GM21528 (cell line): ENCODE measurements around the gene GJD2.

ENCODE experiments used
- ATAC-seq: cut with Tn5 transposase; IDR thresholded peaks from one replicate; pipeline ENCODE4 v1.9.1; 2021; ENCODE audit warnings: mild to moderate bottlenecking, moderate library complexity; ENCODE audit not compliant: unreplicated experiment, low FRiP score

The GJD2 gene

DNA sequence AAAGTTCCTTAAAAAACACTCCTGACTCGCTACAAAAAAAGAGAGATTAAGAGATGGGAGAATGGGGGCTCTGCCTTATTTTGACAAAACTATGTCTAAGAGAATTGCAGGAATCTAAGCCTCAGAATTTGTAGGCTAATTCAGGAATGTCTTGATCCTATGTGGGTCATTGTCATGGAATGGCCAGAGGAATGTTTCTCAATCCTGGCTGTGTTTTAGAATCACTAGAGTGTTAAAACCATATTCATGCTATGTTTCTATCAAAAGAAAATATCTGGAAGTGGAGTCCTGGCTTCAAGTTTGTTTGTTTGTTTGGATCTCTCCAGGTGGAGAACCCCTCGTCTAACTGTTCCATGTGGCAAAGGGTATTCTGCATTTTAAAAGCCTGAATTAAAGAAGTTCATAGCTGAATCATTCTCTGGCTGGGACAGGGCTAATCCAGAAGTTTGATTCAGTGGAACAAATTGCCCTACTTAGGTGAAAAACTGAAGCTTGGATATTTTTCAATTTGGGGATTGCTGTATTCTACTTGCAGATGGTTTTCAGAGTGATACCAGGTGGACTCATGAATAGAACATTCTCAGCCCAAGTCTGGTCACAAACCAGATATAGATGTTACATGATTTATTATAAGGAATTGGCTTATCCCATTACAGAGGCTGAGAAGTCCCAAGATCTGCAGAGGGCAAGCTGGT is 28.2 kb downstream of the GJD2 start:
- ATAC-seq = no peak

DNA sequence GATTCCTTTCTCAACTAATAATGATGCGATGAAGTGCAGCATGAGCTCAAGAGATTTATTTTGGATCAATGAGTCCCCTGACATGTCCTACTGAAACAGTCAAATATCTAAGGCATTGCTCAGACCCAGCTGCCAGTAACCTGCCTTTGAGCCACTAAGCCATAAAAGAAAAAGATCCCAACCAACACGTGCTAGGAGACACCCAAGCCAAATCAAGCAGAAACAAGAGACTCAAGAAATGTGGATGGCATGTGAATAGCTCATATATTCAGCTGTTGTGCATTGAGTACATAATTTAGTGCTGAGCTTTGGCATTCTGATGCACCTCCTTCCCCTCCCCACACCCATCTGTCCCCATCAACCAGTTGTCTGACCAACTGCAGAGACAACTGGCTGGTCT is 29.2 kb downstream of the GJD2 start:
- no peak for ATAC-seq

DNA sequence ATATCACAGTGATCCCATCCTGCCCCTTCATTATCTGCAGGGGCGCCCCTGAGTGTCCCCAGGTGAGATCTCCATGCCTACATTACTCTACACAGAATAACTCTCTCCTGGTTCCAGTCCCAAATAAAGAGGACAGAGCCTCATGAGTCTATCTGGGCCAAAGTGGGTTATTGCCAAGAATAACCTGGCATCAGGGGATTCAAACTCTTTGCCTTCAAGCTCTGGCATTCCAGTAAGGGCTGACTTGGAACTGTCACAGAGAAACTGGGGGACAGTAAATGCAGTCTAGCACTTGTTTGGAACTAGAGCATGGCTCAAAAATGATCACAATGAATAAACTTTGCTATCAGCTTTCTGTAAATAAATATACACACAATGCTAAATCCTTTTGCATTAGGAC is 30.3 kb downstream of the GJD2 start:
- no peak for ATAC-seq

DNA sequence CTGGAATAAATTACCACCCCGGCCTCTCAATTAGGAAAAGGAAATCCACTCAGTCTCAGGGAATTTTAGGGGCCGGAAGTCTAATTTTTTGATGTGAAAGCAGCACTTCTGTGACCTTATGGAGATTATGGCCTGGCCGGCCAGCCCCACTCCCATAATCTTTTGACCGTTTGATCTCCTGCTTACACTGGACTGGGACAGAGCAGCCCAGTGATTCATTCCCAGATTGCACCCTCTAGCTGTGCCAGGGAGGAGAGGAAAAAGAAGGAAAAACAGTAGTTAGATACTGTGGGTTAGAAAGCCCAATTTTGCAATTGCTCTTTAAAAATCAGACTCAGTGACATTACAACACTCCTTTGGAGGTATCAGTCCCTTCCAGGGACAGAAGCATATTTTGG is 32.4 kb downstream of the GJD2 start:
- no peak for ATAC-seq

DNA sequence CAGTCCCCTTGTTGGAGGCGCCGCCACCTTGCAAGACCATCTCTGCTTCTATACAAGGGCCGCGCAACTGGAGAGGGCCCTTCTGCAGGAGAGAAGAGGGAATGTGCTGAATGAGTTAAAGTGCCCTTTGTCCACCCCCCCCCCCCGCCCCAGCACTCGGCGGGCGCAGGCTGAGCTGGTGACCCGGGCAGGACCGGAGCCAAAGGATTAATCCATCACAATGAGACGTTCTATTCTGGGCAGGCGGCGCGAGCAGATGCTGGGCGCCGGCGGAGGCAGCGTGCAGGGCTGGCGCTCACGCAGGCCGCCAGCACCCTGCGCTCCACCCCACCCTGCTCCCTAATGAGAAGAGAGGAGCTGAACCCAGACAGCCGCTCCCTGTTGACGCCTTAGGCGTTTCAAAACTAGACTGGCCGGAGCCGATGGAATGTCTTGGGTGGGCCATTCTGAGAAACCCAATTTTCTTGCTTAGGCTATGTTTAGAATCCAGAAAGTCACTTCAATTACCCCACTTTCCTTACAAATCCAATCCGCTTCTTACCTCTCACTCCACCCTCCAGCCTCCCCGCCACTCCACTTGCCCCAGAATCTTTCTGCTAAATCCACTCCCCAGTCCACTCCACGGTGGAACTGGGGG is 32.9 kb downstream of the GJD2 start:
- ATAC-seq = no peak

DNA sequence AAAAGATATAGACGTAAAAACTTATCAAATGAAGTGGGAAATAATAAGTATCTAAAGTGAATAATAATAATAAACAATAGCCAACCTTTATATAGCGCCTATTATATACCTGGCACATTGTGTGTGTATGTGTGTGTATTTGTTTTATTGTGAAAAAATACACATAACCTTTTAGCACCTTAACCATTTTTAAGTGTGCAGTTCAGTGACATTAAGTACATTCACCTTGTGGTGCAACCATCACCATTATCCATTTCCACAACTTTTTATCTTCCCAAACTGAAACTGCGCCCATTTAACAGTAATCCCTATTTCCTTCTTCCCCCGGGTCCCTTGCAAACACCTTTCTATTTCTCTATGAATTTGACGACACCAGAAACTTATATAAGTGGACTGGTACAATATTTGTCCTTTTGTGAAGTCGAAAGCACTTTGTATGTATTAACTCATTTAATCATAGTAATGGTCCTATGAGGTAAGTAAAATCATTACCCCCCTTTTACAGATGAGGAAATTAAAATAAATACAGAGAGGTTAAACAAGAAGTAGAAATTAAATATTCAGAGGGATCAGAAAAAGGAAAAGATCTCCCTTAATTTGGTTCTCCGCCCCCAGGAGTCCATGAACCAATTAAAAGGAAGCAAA is 33.5 kb downstream of the GJD2 start:
- ATAC-seq = no peak

DNA sequence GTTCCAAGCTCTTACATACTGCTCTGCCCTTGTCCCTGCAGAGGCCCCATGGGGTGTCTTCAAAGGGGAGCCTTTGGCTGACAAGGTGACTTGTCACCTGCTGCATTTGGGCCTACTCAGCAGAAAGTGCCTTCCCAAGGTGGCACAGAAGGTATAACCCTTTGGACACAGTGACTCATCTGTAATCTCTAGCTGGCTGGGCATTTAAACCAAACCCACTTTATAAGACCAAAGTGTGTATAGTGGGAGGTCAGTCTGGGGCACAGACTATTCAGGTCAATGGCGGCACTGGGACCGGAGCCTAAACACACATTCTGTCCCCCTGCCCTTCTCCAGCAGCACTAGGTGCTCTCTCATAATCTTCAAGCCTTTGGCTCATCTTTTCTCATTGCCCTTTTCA is 35.1 kb downstream of the GJD2 start:
- ATAC-seq = no peak

DNA sequence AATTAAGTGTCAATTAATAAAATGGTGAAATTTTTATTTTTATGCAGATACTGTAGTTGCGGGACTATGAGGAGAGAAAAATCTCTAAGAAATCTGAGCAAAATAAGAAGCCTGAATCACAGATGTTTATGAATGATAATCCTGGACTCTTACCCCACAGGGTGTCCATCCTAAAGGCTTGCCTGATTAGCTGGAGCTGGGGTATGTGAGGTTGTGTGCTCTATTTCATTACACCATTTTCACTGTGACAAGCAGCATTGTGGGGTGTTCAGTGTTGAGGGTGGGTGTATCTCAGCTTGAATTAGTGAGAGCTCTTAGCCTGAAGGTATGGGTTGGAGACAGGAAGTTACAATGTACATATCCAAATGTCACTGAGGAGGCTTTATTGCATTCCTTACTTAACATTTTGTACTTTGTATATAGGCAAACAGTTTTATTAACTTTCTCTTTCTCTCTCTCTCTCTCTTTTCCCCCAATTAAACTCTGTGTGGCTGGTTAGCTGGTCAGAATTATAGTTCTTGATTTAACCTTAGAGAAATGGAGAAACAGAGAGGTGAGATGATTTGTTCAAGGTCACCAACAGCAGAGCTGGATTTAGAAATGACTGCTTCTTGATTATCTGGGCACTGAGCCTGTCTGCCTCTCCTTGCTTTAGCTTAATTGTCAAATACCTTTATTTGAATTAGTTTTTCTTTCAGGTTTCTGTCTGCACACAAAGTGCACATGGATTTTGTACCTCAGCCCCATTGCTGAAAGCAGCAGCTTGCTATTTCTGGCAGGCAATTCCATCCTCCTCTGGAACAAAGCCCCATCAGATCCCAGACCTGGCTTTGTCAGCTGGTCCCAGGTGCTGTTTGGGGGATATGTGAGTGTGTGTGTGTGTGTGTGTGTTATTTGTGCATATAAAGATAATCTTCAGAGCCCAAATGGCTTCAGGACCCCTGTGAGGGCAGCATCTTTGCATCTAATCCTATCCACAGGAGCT is 35.8 kb downstream of the GJD2 start:
- ATAC-seq = no peak

DNA sequence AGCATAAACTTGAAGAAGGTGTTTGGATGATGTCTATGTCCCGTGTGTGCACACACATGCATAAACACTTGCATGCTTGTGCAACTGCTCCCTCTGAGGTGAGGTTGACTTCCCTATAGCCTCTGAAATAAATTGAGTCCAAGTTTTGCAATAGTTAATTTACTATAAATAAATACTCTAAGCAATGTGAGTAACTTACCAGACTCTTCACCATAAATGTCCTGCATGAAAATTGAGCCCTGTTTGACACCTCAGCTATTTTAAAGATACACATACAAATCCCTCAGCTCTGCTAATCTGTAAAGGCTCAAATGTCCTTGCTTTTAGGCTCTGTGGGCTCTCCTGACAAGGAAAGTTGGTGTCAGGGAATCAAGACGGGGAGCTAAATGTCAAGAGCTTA is 37.1 kb downstream of the GJD2 start:
- no peak for ATAC-seq

DNA sequence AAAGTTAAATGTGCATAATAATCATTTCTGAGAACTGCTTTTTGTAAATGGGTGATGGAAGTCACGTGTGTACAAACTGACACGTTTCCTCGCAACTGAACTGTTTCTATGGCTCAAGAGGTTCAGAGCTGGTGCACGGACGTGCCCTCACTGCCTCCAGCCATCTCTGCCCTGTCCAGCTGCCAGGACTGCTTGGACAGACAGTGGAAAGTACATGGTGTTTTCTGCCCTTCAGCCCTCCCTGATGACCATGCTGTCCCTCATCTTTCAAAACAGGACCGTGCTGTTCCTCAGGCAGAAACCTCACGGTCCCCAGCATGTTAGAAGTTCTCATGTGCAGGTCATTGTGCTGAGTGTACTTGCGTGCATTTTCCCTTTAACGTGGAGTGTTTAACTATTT is 38.7 kb downstream of the GJD2 start:
- ATAC-seq = no peak

DNA sequence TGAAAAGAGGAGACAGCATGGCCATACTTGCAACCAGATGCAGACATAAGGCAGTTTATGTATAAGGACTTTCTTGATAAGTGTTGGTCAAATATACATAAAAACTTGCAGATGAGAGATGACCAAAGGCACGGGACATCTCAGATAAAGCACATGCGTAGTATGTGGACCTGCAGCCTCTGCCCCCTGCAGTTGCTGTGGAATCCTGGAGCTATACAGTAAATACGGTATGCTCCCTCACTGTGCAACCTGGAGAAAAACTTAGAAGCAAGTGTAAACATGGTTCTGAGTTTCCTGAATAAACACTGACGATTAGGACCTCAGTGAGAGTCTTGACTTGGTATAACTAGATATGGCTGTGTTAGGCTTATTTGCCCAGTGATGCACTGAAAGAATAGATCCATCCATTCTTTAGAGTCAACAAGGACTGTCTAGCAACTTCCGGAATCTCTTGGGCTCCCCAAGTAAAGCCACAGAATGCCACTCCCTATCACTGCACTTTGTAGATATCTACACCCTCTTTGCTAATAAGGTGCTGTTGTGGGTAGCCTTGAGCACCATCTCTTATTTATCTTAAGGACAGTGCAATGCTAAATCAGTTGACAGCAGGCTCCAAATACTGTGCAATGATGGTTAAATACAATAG is 40.2 kb downstream of the GJD2 start:
- no peak for ATAC-seq

DNA sequence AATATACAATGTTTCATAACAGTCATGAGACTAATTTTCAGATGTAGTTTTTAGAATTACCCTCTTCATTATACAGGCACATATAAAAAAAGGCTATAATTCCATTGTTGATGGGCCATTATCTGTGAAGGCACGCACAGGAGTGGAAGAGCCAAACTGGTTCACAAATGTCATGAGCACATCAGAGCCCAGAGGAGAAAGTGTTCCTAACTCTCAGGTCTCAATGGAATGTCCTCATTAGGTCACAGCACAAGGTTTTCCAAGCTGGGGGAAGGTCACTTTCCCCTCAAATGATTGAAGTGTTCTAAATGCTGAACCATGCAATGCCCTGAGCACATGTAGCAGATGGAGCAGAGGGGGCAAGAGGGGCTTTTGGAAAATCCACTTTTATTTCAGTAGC is 41.2 kb downstream of the GJD2 start:
- ATAC-seq = no peak

DNA sequence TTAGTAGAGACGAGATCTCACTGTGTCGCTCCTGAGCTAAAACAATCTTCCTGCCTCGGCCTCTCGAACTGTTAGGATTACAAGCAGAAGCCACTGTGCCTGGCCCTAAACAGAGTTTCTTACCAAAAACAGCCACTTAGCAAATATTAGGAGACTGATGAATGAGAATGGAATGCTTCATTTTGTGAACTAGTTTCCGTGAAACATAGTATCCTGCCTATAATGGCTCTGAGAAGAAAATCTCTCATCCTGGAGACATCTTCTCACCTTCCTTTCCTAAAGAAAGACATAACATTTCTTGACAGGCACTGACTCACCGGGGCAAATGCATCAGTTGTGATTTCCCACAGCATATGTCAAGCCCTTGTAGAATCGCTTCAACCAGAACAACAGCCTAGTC is 44.9 kb downstream of the GJD2 start:
- ATAC-seq = no peak

DNA sequence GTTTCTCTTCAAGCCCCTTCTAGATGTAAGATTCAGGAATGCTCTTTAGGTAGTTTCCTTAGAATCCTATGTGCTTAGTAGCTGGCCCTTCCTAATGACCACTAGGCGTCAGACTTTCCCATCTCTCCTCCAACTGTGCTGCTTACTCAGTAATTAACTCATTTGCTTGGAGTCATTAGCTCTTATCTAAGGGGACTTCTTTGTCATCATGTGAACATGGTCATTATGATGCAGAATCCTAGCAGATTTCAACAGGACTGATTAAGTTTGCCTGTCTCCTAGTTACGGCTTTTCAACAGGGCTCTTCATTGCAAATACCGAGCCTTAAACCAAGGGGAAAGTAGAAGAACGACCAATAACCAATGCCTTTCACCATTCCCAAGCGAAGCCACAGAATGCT is 46.4 kb downstream of the GJD2 start:
- no peak for ATAC-seq

DNA sequence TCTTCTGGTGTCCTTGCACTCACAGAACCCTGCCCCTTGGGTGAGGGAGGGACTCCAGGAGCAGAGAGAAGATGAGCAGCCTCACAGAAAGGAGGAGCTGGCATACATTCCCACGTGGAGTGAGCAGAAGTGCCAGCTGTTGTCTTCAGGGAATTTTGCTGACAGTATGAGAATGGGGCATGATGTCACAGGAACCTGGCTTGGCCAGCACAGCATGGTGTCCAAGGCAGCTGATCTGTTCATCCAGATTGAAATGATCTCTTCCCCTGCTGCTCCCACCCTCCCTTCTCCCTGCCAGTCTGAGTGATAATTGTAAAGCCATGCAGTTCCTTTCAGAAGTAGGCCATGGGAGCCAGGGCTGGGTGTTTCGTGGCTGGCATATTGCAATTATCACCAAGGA is 53.3 kb downstream of the GJD2 start:
- ATAC-seq = no peak
